A673 (cell line): ENCODE measurements around the gene TIGD6.

ENCODE experiments used
- CTCF ChIP-seq: fragments of 300-800, 200-600 bp; sonication (generic); conservative IDR thresholded peaks from 2 replicates; pipeline ENCODE4 v1.5.1; 2017; ENCODE audit warnings: low read depth, mild to moderate bottlenecking, antibody characterized with exemption, low read length, moderate library complexity, mixed read lengths
- EZH2 ChIP-seq: fragments of 200-600 bp; sonication (generic); IDR thresholded peaks from 2 replicates; pipeline ENCODE4 v1.6.1; 2017; ENCODE audit warnings: borderline replicate concordance, low read depth, mild to moderate bottlenecking, mixed read lengths, antibody characterized with exemption, low read length; ENCODE audit not compliant: poor library complexity, severe bottlenecking

- TF ChIP-seq CTCF (no peak), EZH2 (no peak)
These were observed at the start of gene TIGD6, which contains the start of gene HMGXB3 for GRCh38 chr5:150000256-150000989.
